ENCODE results near the gene KIF26B. TPM values are rescaled to one million over a fixed set of nuclear protein-coding genes. Genes with fewer than 3 reads are reported as not detected.

Gene KIF26B
- total and polyA plus RNA-seq, 2 of the 4 experiments (the other 2 are of a cell fraction) = 0.53 to 0.54 TPM

DNA sequence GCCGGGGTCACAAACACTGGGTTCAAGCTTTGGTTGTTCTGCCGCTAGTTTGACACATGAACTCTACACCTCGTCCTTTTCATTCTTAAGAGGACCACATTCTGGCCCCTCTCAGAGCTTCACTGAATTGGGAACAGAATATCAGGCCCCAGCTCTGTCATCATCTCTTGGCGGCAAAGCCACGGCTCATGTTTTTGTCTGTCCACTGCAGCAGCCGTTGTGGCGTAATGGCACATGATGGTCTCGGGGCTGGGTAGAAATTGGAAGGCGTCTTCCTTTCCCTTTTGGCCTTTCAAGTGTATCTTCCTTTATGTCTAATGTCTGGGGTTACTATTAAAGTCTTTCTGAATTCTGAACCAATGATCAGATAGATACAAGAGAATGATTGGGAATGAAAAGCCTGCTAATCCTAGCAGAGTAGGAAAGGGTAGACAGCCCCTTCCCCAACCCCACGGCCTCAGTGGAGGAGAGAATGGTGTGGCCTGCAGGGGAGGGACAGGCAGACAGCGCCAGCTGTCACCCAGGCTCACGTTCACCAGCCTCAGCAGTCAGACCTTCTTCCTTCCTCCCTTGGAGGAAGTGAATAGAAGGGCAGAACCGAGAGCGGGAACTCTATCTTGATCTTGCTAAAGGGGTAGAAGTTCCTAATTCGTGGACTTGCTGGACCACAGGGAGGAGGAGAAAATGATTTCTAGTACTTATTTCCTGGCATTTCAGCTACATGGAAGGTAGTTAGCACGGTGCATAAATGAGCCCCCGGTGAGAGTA lies 498.1 kb downstream of the KIF26B start:
- no peak overlapping the region for H3K18ac ChIP-seq (ENCODE audit: low read depth, low read length)
- no peaks in the 10 kb centered on the region for H4K20me1 ChIP-seq (ENCODE audit: insufficient read depth, low read length)
- BruUV-seq (replicated peaks) = no TSS peak
- H3K23ac ChIP-seq (ENCODE audit: low read depth, low read length) = no peak overlapping the region
- H3K56ac ChIP-seq (ENCODE audit: extremely low read depth, insufficient read depth, low read length) = no peak overlapping the region
- H4K8ac ChIP-seq (ENCODE audit: low read depth in 2 of 2, low read length in 2 of 2) = no peak overlapping the region
- dilution Hi-C loops (cut with HindIII; ENCODE audit: low sequenced_read_pairs, unreplicated experiment) = no loop called here
- H3K27me3 ChIP-seq (ENCODE audit: control insufficient read depth, insufficient read depth, low read length) = no peaks in the 10 kb centered on the region
- no peak overlapping the region for H2BK15ac ChIP-seq (ENCODE audit: low read depth, low read length)
- H3K4me3 ChIP-seq (ENCODE audit: insufficient read depth, low read depth, low read length) = no peak overlapping the region
- H2BK20ac ChIP-seq (ENCODE audit: low read depth, low read length) = no peak overlapping the region
- no peak overlapping the region for H2BK120ac ChIP-seq (ENCODE audit: low read depth, low read length)
- 75% methylated on average over 2 of the region's 17 CpGs; no CpG with 5 or more reads in 1 of the 2 experiments for WGBS, 2 experiments (ENCODE audit: extremely low coverage in 2 of 2, insufficient read length in 1 of 2)
- no peaks in the 10 kb centered on the region for H3K4me1 ChIP-seq (ENCODE audit: control insufficient read depth, insufficient read depth, low read length)
- H2AK9ac ChIP-seq (replicated peaks; ENCODE audit: low read depth, low read length, poor library complexity) = no peak overlapping the region
- H2BK5ac ChIP-seq (ENCODE audit: low read depth, low read length, poor library complexity, severe bottlenecking) = no peak overlapping the region
- CTCF ChIA-PET = no interaction called here
- peaks cover 7% of the 10 kb centered on the region for H3K36me3 ChIP-seq (ENCODE audit: control insufficient read depth, insufficient read depth, low read length)
- H2AK5ac ChIP-seq (ENCODE audit: low read depth, low read length) = no peak overlapping the region
- no peaks in the 10 kb centered on the region for H3K9me1 ChIP-seq (ENCODE audit: insufficient read depth, low read length)
- H3K9ac ChIP-seq (ENCODE audit: low read depth, low read length) = no peak overlapping the region
- H3K4me2 ChIP-seq (ENCODE audit: low read depth, low read length) = no peak overlapping the region
- peak overlapping the region; percentile 15 for H2AFZ ChIP-seq (replicated peaks; ENCODE audit: low read length, poor library complexity)
- in situ Hi-C loops (cut with MboI; ENCODE audit: low sequenced_read_pairs) = no loop called here
- H3K9me3 ChIP-seq (ENCODE audit: control insufficient read depth, insufficient read depth, low read length) = no peaks in the 10 kb centered on the region; the same call in 1 of the 2 replicates
- no peak overlapping the region for H3K27ac ChIP-seq (ENCODE audit: insufficient read depth, low read length)
- TF ChIP-seq MXI1 (IDR thresholded peaks at IDR 0.05; ENCODE audit: borderline replicate concordance, low read depth, low read length) (no peak), NFE2L2 (IDR thresholded peaks at IDR 0.05; ENCODE audit: low read depth, low read length) (no peak), SMC3 (IDR thresholded peaks at IDR 0.05; ENCODE audit: low read depth, low read length) (no peak), CHD1 (IDR thresholded peaks at IDR 0.05; ENCODE audit: low read depth, low read length) (no peak)
- TF ChIP-seq, protein P1, sequence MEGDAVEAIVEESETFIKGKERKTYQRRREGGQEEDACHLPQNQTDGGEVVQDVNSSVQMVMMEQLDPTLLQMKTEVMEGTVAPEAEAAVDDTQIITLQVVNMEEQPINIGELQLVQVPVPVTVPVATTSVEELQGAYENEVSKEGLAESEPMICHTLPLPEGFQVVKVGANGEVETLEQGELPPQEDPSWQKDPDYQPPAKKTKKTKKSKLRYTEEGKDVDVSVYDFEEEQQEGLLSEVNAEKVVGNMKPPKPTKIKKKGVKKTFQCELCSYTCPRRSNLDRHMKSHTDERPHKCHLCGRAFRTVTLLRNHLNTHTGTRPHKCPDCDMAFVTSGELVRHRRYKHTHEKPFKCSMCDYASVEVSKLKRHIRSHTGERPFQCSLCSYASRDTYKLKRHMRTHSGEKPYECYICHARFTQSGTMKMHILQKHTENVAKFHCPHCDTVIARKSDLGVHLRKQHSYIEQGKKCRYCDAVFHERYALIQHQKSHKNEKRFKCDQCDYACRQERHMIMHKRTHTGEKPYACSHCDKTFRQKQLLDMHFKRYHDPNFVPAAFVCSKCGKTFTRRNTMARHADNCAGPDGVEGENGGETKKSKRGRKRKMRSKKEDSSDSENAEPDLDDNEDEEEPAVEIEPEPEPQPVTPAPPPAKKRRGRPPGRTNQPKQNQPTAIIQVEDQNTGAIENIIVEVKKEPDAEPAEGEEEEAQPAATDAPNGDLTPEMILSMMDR (conservative IDR thresholded peaks at IDR 0.05; ENCODE audit: low read depth, low read length) = no peak
- no peak overlapping the region for H3K14ac ChIP-seq (replicated peaks; ENCODE audit: low read depth, low read length)
- POLR2A ChIA-PET (ENCODE audit: unreplicated experiment) = no interaction called here
- H4K91ac ChIP-seq (ENCODE audit: insufficient read depth, low read depth, low read length) = no peak overlapping the region
- DNase-seq (no peak), ATAC-seq (ENCODE audit: low read depth) (no peak)
- no peaks in the 10 kb centered on the region for H3K79me1 ChIP-seq (ENCODE audit: low read depth in 1 of 2, low read length in 2 of 2)
- H3K4ac ChIP-seq (ENCODE audit: low read depth, low read length) = no peak overlapping the region
- intact Hi-C loops (cut with micrococcal nuclease) = no loop called here
- H4K5ac ChIP-seq (ENCODE audit: low read depth, low read length) = no peak overlapping the region

All from IMR-90 (cell line).